ENCODE data around the gene NAGLU.

NAGLU gene

DNA sequence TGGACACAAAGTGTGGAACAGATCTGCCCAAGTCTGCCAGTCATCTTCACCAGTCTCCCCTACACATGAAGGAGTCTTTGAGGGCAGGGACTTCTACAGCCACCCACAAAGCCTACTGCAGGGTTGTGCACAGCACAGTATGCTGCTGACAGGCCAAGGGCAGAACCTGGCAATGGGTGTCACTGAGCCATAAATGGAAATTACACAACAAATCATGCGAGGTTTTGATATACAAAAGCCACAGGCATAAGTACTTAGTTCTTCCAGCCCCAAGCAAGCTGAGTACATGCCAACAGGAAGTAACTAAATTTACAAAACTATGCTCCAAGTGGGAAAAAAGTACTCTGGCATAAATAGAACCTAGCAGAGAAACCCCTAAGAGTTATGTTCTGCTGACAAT is 49.3 kb downstream of the NAGLU start:
- Histone ChIP-seq H3K9ac (ENCODE audit: low read depth in 1 of 2, low read length in 2 of 2) (no peak overlapping the region), H3K4me3 (ENCODE audit: low read depth in 1 of 2, low read length in 2 of 2) (no peak overlapping the region), H3K27ac (ENCODE audit: low read depth, low read length) (no peak overlapping the region), H3K36me3 (ENCODE audit: control insufficient read depth in 1 of 2, insufficient read depth in 2 of 2, low read length in 2 of 2) (peaks cover 42 to 90% of the 10 kb centered on the region in 2 donors), H3K27me3 (ENCODE audit: control insufficient read depth in 1 of 2, insufficient read depth in 2 of 2, low read length in 2 of 2) (no peaks in the 10 kb centered on the region), H3K9me3 (ENCODE audit: control insufficient read depth in 1 of 2, low read length in 2 of 2) (no peaks in the 10 kb centered on the region), H3K4me1 (ENCODE audit: control insufficient read depth in 1 of 2, insufficient read depth in 2 of 2, low read length in 2 of 2) (peaks cover 6 to 13% of the 10 kb centered on the region in 2 donors)

DNA sequence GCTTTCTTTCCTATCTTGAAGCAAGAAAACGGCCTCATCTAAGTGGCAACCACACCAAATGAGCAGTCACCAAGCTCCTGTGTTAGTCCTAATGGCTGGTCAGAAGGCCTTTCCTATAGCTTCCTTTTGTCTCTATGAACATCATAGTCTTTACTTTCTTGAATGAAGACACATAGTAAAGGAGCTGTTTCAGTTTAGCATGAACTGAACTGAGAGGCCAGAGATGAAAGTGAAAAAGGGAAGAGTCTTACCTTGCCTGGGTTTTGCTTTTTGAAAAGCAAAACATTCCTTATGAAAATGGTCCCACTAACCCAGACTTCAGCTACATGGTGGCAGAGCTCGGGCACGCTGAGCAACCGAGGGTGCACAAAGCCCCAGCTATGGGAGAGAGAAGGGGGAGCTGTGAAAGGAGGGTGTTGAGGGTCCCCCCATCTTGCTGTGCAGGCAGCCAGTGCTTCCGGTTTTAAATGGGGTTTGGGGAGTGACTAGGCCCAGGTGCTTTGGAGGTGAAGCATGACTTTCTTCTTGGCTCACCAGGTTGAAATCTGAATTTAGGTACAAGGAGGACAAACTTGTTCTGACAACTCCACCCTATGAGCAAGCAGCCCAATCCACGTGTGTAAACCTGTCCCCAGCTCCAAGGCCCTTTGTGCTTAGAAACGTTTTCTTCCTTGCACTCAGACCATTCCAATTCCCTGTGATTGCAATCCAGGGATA is 50.6 kb downstream of the NAGLU start:
- Histone ChIP-seq H3K9ac (ENCODE audit: low read depth in 1 of 2, low read length in 2 of 2) (no peak overlapping the region), H3K36me3 (ENCODE audit: control insufficient read depth in 1 of 2, insufficient read depth in 2 of 2, low read length in 2 of 2) (peaks cover 40 to 92% of the 10 kb centered on the region in 2 donors), H3K27ac (ENCODE audit: low read depth, low read length) (no peak overlapping the region)

DNA sequence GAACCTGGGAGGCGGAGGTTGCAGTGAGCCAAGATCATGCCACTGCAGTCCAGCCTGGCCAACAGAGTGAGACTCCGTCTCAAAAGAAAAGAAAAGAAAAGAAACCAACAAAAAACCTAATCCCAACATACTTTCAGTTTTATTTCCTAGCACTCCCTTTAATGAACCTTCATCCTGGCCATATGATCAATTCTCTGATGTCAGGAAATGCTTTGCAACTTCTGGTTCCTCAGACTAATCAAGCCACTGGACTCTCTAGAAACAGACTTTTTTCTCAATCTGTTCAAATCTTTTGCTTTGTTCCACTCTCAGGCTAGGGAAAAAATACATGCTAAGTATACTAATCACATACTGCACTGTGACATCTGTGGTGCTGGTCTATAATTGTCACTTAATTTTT is 54.8 kb downstream of the NAGLU start:
- Histone ChIP-seq H3K4me1 (ENCODE audit: control insufficient read depth in 1 of 2, insufficient read depth in 2 of 2, low read length in 2 of 2) (peaks cover 0 to 9% of the 10 kb centered on the region in 2 donors), H3K27me3 (ENCODE audit: control insufficient read depth in 1 of 2, insufficient read depth in 2 of 2, low read length in 2 of 2) (no peaks in the 10 kb centered on the region)

More for the DNA sequence above, 50.6 kb downstream of the NAGLU start:
- Histone ChIP-seq H3K27me3 (ENCODE audit: control insufficient read depth in 1 of 2, insufficient read depth in 2 of 2, low read length in 2 of 2) (no peaks in the 10 kb centered on the region), H3K4me3 (ENCODE audit: low read depth in 1 of 2, low read length in 2 of 2) (no peak overlapping the region), H3K9me3 (ENCODE audit: control insufficient read depth in 1 of 2, low read length in 2 of 2) (no peaks in the 10 kb centered on the region), H3K4me1 (ENCODE audit: control insufficient read depth in 1 of 2, insufficient read depth in 2 of 2, low read length in 2 of 2) (peaks cover 6 to 13% of the 10 kb centered on the region in 2 donors)

DNA sequence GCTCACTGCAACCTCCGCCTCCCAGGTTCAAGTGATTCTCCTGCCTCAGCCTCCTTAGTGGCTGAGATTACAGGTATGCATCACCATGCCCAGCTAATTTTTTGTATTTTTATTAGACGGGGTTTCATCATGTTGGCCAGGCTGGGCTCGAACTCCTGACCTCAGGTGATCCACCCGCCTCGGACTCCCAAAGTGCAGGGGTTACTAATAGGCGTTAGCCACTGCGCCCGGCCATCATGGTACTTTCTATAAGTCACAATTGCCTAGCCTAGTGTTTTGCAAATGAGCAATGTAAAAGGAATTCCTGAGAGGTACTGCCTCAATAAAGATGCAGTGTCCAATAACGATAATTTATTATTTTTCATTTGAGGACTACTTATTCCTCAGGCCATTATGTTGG is 55.4 kb downstream of the NAGLU start:
- H3K9me3 ChIP-seq (ENCODE audit: control insufficient read depth in 1 of 2, low read length in 2 of 2) = no peaks in the 10 kb centered on the region
- peaks cover 0 to 4% of the 10 kb centered on the region in 2 donors for H3K4me1 ChIP-seq (ENCODE audit: control insufficient read depth in 1 of 2, insufficient read depth in 2 of 2, low read length in 2 of 2)
- H3K4me3 ChIP-seq (ENCODE audit: low read depth in 1 of 2, low read length in 2 of 2) = no peak overlapping the region
- no peaks in the 10 kb centered on the region for H3K27me3 ChIP-seq (ENCODE audit: control insufficient read depth in 1 of 2, insufficient read depth in 2 of 2, low read length in 2 of 2)
- no peak overlapping the region for H3K27ac ChIP-seq (ENCODE audit: low read depth, low read length)
- H3K36me3 ChIP-seq (ENCODE audit: control insufficient read depth in 1 of 2, insufficient read depth in 2 of 2, low read length in 2 of 2) = peaks cover 10 to 55% of the 10 kb centered on the region in 2 donors
- no peak overlapping the region for H3K9ac ChIP-seq (ENCODE audit: low read depth in 1 of 2, low read length in 2 of 2)

More for the DNA sequence above, 54.8 kb downstream of the NAGLU start:
- H3K27ac ChIP-seq (ENCODE audit: low read depth, low read length) = no peak overlapping the region
- H3K9ac ChIP-seq (ENCODE audit: low read depth in 1 of 2, low read length in 2 of 2) = no peak overlapping the region
- H3K4me3 ChIP-seq (ENCODE audit: low read depth in 1 of 2, low read length in 2 of 2) = no peak overlapping the region
- no peaks in the 10 kb centered on the region for H3K9me3 ChIP-seq (ENCODE audit: control insufficient read depth in 1 of 2, low read length in 2 of 2)
- peaks cover 10 to 60% of the 10 kb centered on the region in 2 donors for H3K36me3 ChIP-seq (ENCODE audit: control insufficient read depth in 1 of 2, insufficient read depth in 2 of 2, low read length in 2 of 2)

Data from duodenal mucosa (tissue), 2 donors.